Kidney epithelial cell (primary cell): ENCODE measurements around the gene MACROD2. TPM values are rescaled to one million over a fixed set of nuclear protein-coding genes. Genes with fewer than 3 reads are reported as not detected.

Experiments used
- DNase-seq: peaks from one replicate; pipeline ENCODE4 v3.0.0-alpha.2; 2010; ENCODE audit warnings: low read depth
- H3K27me3 ChIP-seq: 2 replicates; pipeline ENCODE4 v1.6.0; 2011; ENCODE audit warnings: low read length; ENCODE audit not compliant: control insufficient read depth, insufficient read depth
- H3K36me3 ChIP-seq: 2 replicates; pipeline ENCODE4 v1.5.1; 2011; ENCODE audit warnings: low read length; ENCODE audit not compliant: control insufficient read depth, insufficient read depth
- H3K4me3 ChIP-seq: 2 replicates; pipeline ENCODE4 v1.5.1; 2011; ENCODE audit warnings: low read depth, mild to moderate bottlenecking, control low read depth, low read length
- CTCF ChIP-seq: IDR thresholded peaks from 2 replicates; pipeline ENCODE4 v1.5.1; 2011; ENCODE audit warnings: mild to moderate bottlenecking, moderate library complexity, low read length, control low read depth, inconsistent platforms; ENCODE audit not compliant: insufficient read depth, poor library complexity, severe bottlenecking
- total RNA-seq: library from RNA; depleted of rRNA; stranded (reverse); fragments of >200 nt; gene quantifications from 2 replicates; pipeline ENCODE4 v1.2.3, GENCODE V29; 2015

The MACROD2 gene
- total RNA-seq, 1 donor from 2014 or later, result 0.79 TPM

GRCh38 chr20:15676815-15677214 is 1681.5 kb downstream of the MACROD2 start:
- Histone ChIP-seq H3K4me3 (no peak overlapping the region), H3K27me3 (no peaks in the 10 kb centered on the region), H3K36me3 (no peaks in the 10 kb centered on the region)
- no peak for DNase-seq
- TF ChIP-seq CTCF, result no peak

DNA sequence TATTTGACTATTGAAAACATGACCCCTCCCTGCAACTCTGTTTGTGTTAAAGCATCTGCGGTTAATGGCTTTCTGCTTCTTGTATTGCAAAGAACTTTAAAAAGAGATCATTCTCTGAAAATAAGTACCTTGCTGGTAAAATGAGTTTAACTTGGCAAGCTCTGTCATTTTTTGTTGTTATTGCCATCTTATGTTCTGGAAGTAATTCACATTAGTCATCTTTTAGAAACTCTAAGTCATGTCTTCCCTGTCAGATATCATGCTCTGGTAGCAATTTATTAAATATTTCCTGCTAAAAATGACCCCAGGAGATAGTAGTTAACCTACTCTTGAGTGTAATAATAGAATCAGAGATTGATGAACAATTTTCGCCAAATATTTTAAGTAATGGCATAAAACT is 1687.4 kb downstream of the MACROD2 start:
- Histone ChIP-seq H3K27me3 (no peaks in the 10 kb centered on the region), H3K36me3 (no peaks in the 10 kb centered on the region), H3K4me3 (no peak overlapping the region)
- TF ChIP-seq CTCF, result no peak
- DNase-seq, result no peak

GRCh38 chr20:15692570-15692969 is 1697.3 kb downstream of the MACROD2 start:
- no peak overlapping the region for H3K4me3 ChIP-seq
- H3K27me3 ChIP-seq, result no peaks in the 10 kb centered on the region
- no peak for TF ChIP-seq CTCF
- no peaks in the 10 kb centered on the region for H3K36me3 ChIP-seq
- DNase-seq, result no peak

DNA sequence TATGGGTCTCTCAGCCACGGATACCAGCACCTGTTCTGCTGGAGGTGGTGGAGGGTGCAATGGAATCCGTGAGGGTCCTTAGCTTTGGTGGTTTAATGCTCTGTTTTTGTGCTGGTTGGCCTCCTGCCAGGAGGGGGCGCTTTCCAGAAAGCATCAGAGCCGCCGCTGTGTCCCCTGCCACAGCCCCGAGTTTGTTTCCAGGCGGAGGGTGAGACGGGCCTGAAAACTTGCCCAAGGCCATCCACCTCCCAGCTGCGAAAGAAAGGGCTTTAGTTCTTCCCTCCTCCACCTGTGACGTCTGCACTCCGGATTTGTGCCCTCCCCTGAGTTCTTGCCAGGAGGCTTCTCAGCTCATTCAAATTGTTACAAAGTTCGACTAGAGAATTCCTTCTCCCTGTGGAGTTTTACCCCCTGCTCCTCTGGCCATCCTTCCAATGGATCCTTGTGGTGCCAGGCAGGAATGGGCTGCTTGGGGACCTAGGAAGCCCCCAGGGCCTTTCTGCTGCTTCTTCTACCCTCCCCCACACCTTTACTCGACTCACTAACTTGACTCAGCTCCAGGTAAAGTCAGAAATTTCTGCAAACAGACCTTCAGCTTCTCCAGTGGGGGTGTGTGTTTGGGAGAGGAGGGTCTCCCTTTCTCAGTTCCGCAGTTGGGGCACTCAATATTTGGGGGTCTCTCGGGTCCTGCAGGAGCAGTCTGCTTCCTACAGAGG is 1704.3 kb downstream of the MACROD2 start:
- no peak overlapping the region for H3K4me3 ChIP-seq
- no peak for TF ChIP-seq CTCF
- H3K36me3 ChIP-seq, result no peaks in the 10 kb centered on the region
- DNase-seq, result no peak
- no peaks in the 10 kb centered on the region for H3K27me3 ChIP-seq

- Histone ChIP-seq H3K27me3 (no peaks in the 10 kb centered on the region), H3K4me3 (no peak overlapping the region), H3K36me3 (no peaks in the 10 kb centered on the region)
- no peak for TF ChIP-seq CTCF
- no peak for DNase-seq
These were observed 1704.9 kb downstream of the MACROD2 start for GRCh38 chr20:15700147-15700765.
